Sigmoid colon (tissue), 7 donors: Measurements from ENCODE around the gene NUP62. TPM values are rescaled to one million over a fixed set of nuclear protein-coding genes. Genes with fewer than 3 reads are reported as not detected.

Experiments
- DNase-seq: peaks from one replicate; pipeline ENCODE4 v3.0.0-alpha.2; 2019
- H3K27ac ChIP-seq, 4 donors: fragments of 200-600 bp; sonication (generic); one replicate each; pipeline ENCODE4 v1.5.1; 2016 to 2019; ENCODE audit warnings: mild to moderate bottlenecking in 1 of 4
- H3K27me3 ChIP-seq, 3 donors: fragments of 200-600 bp; sonication (generic); one replicate each; pipeline ENCODE4 v1.5.1; 2019; ENCODE audit warnings: mild to moderate bottlenecking in 1 of 3
- H3K36me3 ChIP-seq, 4 donors: fragments of 200-600 bp; sonication (generic); one replicate each; pipeline ENCODE4 v1.5.1; 2016 to 2019
- H3K4me1 ChIP-seq, 4 donors: fragments of 200-600 bp; sonication (generic); one replicate each; pipeline ENCODE4 v1.5.1; 2017 to 2019
- H3K4me3 ChIP-seq, 4 donors: fragments of 200-600 bp; sonication (generic); one replicate each; pipeline ENCODE4 v1.5.1; 2017 to 2019; ENCODE audit warnings: mild to moderate bottlenecking in 2 of 4, moderate library complexity in 1 of 4
- H3K9me3 ChIP-seq, 4 donors: fragments of 200-600 bp in 3 of 4; sonication (generic) in 3 of 4; one replicate each; pipeline versions ENCODE4 v1.5.1 to v1.6.1; 2013 to 2019
- CTCF ChIP-seq, 4 experiments: fragments of 450-650 bp in 3 of 4; fragments of 200-600 bp in 1 of 4; IDR thresholded peaks; one replicate each; pipeline ENCODE4 v1.5.1; 2016 to 2019; ENCODE audit warnings: antibody characterized with exemption in 4 of 4, mild to moderate bottlenecking in 3 of 4, moderate library complexity in 2 of 4
- EP300 ChIP-seq, 4 donors: sonication (generic); formaldehyde crosslinking; IDR thresholded peaks; one replicate each; pipeline ENCODE4 v1.6.1; 2017; ENCODE audit warnings: antibody characterized with exemption in 4 of 4
- POLR2A ChIP-seq, 2 donors: fragments of 450-650 bp; IDR thresholded peaks; one replicate each; pipeline ENCODE4 v1.6.1; 2016; ENCODE audit warnings: antibody characterized with exemption in 2 of 2, mild to moderate bottlenecking in 2 of 2, moderate library complexity in 2 of 2
- POLR2AphosphoS5 ChIP-seq, 4 donors: sonication (generic); formaldehyde crosslinking; IDR thresholded peaks; one replicate each; pipeline ENCODE4 v1.6.1; 2017; ENCODE audit warnings: antibody characterized with exemption in 4 of 4
- WGBS, 2 donors: extraction: QIAGEN DNeasy Blood & Tissue Kit; methylation state at CpG; one replicate each; pipeline ENCODE4 v1.1.7; 2013; 5-methylcytosine and 5-hydroxymethylcytosine counted together
- intact Hi-C: fragments of 100-400 bp; cut with DNase I; formaldehyde crosslinking; loops from one replicate; pipeline ENCODE4 v1.15.1; 2023
- polyA plus RNA-seq, 3 donors: library from polyadenylated mRNA; stranded (reverse); fragments of 200-250 nt; gene quantifications; one replicate each; pipeline ENCODE4 v1.2.3, GENCODE V29; 2013
- total RNA-seq, 4 donors: library from RNA; depleted of rRNA; stranded (reverse); fragments of >200 nt; gene quantifications; one replicate each; pipeline ENCODE4 v1.1.0, GENCODE V29; 2016
- donor health status: healthy with polysubstance abuse.
- donor health status: Bipolar disorder and iron deficiency.
- donor health status: healthy.

Gene NUP62
- total and polyA plus RNA-seq, 7 donors, result 10.2 to 42.6 (median 25.7) TPM

DNA sequence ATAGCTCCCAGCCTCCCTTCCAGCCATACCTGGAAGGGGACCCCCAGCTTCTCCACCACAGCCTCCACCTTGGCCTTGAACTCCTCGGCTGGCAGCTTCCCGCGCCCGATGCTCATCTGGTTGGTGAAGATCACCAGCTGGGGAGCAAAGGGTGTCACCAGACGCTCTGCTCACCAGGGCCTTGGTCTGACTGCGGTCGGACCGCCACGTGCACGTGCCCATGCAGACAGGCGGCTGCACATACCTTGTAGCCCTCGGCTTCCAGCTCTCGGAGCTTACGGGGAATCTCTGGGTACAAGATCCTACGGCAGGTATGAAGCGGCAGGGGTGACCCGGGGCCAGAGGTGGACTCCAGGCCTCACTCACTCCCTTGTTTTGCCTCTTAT, 65.4 kb downstream of the NUP62 start:
- Histone ChIP-seq H3K27me3 (no peaks in the 10 kb centered on the region), H3K9me3 (no peaks in the 10 kb centered on the region), H3K36me3 (peaks cover 12 to 47% (median 20%) of the 10 kb centered on the region in 4 donors), H3K4me1 (peaks cover 0 to 50% (median 43%) of the 10 kb centered on the region in 4 donors), H3K27ac (no peak overlapping the region), H3K4me3 (no peak overlapping the region)
- 93 to 96% methylated on average over 17 of the region's 17 CpGs for WGBS, 2 donors
- no peak for TF ChIP-seq POLR2A (IDR thresholded peaks at IDR 0.05)
- TF ChIP-seq POLR2AphosphoS5 (IDR thresholded peaks at IDR 0.05), result no peak
- no peak for TF ChIP-seq CTCF (IDR thresholded peaks at IDR 0.05)
- TF ChIP-seq EP300 (IDR thresholded peaks at IDR 0.05), result no peak
- intact Hi-C loops, result no loop called here
- DNase-seq, result peak; percentile 64

- Histone ChIP-seq H3K4me1 (peaks cover 0 to 44% (median 38%) of the 10 kb centered on the region in 4 donors), H3K36me3 (peaks cover 17 to 52% (median 24%) of the 10 kb centered on the region in 4 donors), H3K27ac (no peak overlapping the region), H3K27me3 (no peaks in the 10 kb centered on the region), H3K9me3 (no peaks in the 10 kb centered on the region), H3K4me3 (no peak overlapping the region)
- 94 to 96% methylated on average over 24 of the region's 24 CpGs for WGBS, 2 donors
- intact Hi-C loops, result no loop called here
- DNase-seq, result no peak
- no peak for TF ChIP-seq CTCF (IDR thresholded peaks at IDR 0.05)
- TF ChIP-seq POLR2AphosphoS5 (IDR thresholded peaks at IDR 0.05), result no peak
- no peak for TF ChIP-seq EP300 (IDR thresholded peaks at IDR 0.05)
- no peak for TF ChIP-seq POLR2A (IDR thresholded peaks at IDR 0.05)
Measured at GRCh38 chr19:49863254-49863934, 65.9 kb downstream of the NUP62 start.

GRCh38 chr19:49862391-49863253, 66.7 kb downstream of the NUP62 start:
- H3K9me3 ChIP-seq, result no peaks in the 10 kb centered on the region
- WGBS, 2 donors, result 85 to 91% methylated on average over 49 of the region's 49 CpGs
- no peak for TF ChIP-seq POLR2AphosphoS5 (IDR thresholded peaks at IDR 0.05)
- no peak for TF ChIP-seq POLR2A (IDR thresholded peaks at IDR 0.05)
- no peak for TF ChIP-seq CTCF (IDR thresholded peaks at IDR 0.05)
- no peak for TF ChIP-seq EP300 (IDR thresholded peaks at IDR 0.05)
- peaks cover 24 to 60% (median 31%) of the 10 kb centered on the region in 4 donors for H3K36me3 ChIP-seq
- H3K27me3 ChIP-seq, result no peaks in the 10 kb centered on the region
- no peak overlapping the region for H3K4me3 ChIP-seq
- intact Hi-C loops, result no loop called here
- peaks cover 0 to 40% (median 32%) of the 10 kb centered on the region in 4 donors for H3K4me1 ChIP-seq
- H3K27ac ChIP-seq, result no peak overlapping the region
- DNase-seq, result peak; percentile 69

DNA sequence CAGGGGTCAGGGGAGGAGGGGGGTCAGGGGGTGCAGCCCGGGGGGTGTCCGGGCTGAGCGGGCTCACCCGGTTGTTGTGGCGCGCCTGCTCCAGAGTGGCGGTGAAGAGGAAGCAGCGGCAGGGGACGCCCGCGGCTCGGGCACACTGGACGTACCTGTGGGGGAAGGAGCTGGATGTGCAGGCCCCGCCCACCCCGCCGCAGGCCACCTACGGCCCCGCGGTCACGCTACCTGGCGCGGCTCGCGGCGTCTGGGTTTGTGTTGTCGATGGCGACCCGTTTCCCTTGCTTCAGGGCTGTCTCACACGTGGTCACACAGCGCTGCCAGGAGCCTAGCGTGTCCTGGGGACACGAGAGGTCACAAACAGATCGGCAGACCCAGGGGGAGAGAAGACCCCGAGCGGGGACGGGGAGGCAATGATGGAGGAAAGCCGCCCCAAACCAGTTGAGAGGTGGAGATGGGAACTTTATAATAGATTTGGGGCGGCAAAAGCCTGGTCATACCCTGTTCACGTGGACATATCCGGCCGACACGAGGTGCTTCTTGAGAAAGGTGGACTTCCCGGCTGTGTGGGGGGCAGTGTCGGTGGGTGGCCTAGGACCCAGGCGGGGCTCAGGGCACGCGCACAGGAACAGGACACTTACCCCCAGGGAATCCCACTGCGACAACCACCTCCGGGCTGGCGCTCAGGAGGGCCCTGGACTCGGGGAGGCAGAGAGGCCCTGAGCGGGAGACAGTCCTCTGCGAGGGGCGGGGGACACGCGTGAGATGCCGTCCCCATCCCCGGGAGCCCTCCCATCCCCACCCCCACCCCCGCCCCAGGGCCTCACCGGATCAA, 67.5 kb downstream of the NUP62 start:
- 89 to 90% methylated on average over 60 of the region's 60 CpGs for WGBS, 2 donors
- peak in 1 of 4 donors; percentile 10 for TF ChIP-seq POLR2AphosphoS5 (IDR thresholded peaks at IDR 0.05)
- TF ChIP-seq POLR2A (IDR thresholded peaks at IDR 0.05), result no peak
- no peak for TF ChIP-seq EP300 (IDR thresholded peaks at IDR 0.05)
- no peak for TF ChIP-seq CTCF (IDR thresholded peaks at IDR 0.05)
- peak; percentile 67 for DNase-seq
- no peaks in the 10 kb centered on the region for H3K9me3 ChIP-seq
- H3K4me3 ChIP-seq, result no peak overlapping the region
- no peaks in the 10 kb centered on the region for H3K27me3 ChIP-seq
- peaks cover 31 to 69% (median 40%) of the 10 kb centered on the region in 4 donors for H3K36me3 ChIP-seq
- H3K27ac ChIP-seq, result peak overlapping the region; percentile 59 to 72 (median 64)
- peaks cover 0 to 37% (median 30%) of the 10 kb centered on the region in 4 donors for H3K4me1 ChIP-seq
- intact Hi-C loops, result no loop called here
